Kidney (tissue), 14 donors: Measurements from ENCODE around the gene PLA2G4B. TPM values are rescaled to one million over a fixed set of nuclear protein-coding genes. Genes with fewer than 3 reads are reported as not detected.

Source experiments
- DNase-seq, 5 donors: peaks; one replicate each; pipeline ENCODE4 v3.0.0-alpha.2; 2013 to 2020
- FAIRE-seq: peaks from 2 replicates; lab custom pipeline; 2012; peaks lifted over from hg19 to GRCh38; lab: Jason Lieb, UNC
- H3K27ac ChIP-seq, 2 donors: one replicate each; pipeline ENCODE4 v1.7.0; 2013; ENCODE audit warnings: low read depth in 2 of 2, low read length in 2 of 2, inconsistent platforms in 1 of 2
- H3K27me3 ChIP-seq: one replicate; pipeline ENCODE4 v1.7.1; 2013; ENCODE audit warnings: low read length, inconsistent platforms; ENCODE audit not compliant: control insufficient read depth, insufficient read depth
- H3K36me3 ChIP-seq, 3 donors: one replicate each; pipeline versions ENCODE4 v1.7.0 to v1.7.1; 2013; ENCODE audit warnings: low read length in 3 of 3, control low read depth in 1 of 3, inconsistent platforms in 1 of 3; ENCODE audit not compliant: insufficient read depth in 3 of 3, control insufficient read depth in 2 of 3
- H3K4me1 ChIP-seq, 3 donors: one replicate each; pipeline versions ENCODE4 v1.7.0 to v1.7.1; 2013; ENCODE audit warnings: low read length in 3 of 3, inconsistent platforms in 1 of 3, low read depth in 1 of 3; ENCODE audit not compliant: control insufficient read depth in 2 of 3, insufficient read depth in 2 of 3
- H3K4me3 ChIP-seq, 3 donors: one replicate each; pipeline versions ENCODE4 v1.7.0 to v1.8.1; 2013; ENCODE audit warnings: low read length in 3 of 3, control low read depth in 1 of 3, inconsistent platforms in 1 of 3
- H3K9ac ChIP-seq, 3 donors: one replicate each; pipeline versions ENCODE4 v1.7.0 to v1.7.1; 2013; ENCODE audit warnings: low read length in 3 of 3, control low read depth in 1 of 3, inconsistent platforms in 1 of 3
- H3K9me3 ChIP-seq, 3 donors: one replicate each; pipeline versions ENCODE4 v1.7.0 to v1.7.1; 2013; ENCODE audit warnings: low read length in 3 of 3, control low read depth in 1 of 3, inconsistent platforms in 1 of 3; ENCODE audit not compliant: control insufficient read depth in 2 of 3, insufficient read depth in 1 of 3
- intact Hi-C: fragments of 100-400 bp; cut with DNase I; formaldehyde crosslinking; loops from one replicate; pipeline ENCODE4 v1.11.1; 2022
- polyA plus RNA-seq: library from polyadenylated mRNA; stranded (reverse); fragments of 350-450 nt; fragmentation: Illumina TruSeq; extraction: RNeasy Lipid Tissue Mini Kit (QIAGEN cat#74804); gene quantifications from one replicate; pipeline ENCODE4 v1.2.3, GENCODE V29; 2014; ENCODE audit warnings: low read depth, low replicate concordance; ENCODE audit not compliant: insufficient read depth
- total RNA-seq: library from RNA; stranded (reverse); fragmentation: NEBNext Ultra II Directional; extraction: Animal tissue kit (Norgen Biotek cat#: 25700); gene quantifications from one replicate; pipeline ENCODE4 v1.2.1, GENCODE V29; 2021
- TF ChIP-seq, protein P1 (sequence below): IDR thresholded peaks from 3 replicates; pipeline ENCODE4 v1.5.1; 2012; ENCODE audit warnings: mild to moderate bottlenecking, moderate library complexity, borderline replicate concordance; ENCODE audit not compliant: insufficient read depth; ENCODE audit errors: extremely low read depth
- donor health status: control.
- donor health status: control.
- donor health status: control.
- donor health status: control.
- donor health status: control.
- donor health status: DM: yes; HTN: yes; CAD: no.
- donor health status: Normal renal cell carcinoma (clear cell type).

The PLA2G4B gene
- total and polyA plus RNA-seq, 2 donors from 2014 or later = 4.8 to 8.3 TPM

DNA sequence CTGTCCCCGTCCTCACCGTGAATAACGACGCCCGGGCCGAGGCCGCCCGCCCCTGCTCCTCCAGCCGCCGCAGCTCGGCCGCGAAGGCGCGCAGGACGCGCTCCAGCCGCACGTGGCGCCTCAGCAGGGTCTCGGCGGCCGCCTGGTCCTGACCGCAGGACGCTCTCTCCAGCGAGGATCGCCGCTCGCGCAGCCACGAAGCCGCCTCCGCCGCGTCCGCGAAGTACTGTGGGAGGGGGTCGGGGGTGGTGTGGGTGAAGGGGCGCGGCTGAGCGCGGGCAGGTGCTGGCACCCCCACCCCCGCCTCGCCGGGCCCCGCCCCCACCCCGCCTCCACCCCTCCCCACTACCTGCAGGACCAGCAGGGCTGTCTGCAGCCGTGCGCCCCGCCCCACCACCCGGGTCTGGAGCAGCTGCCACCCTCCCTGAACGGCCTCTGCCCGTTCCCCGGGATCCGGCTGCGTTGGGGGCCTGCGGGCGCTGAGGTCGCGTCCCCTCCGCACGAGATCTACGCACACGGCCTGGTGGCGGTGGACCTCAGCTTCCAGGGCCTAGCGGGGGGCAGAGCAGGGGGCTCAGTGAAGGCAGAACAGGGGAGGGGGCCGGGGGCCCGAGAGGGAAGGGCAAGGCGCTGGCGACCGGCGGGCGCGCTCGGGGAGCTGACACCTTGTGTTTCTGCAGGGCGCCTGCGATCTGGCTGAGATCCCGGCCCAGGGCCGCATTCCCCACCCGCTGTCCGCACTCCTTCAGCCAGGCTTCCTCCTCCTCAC is 43.5 kb downstream of the PLA2G4B start:
- no peak overlapping the region for H3K4me3 ChIP-seq
- no peak for DNase-seq
- no peaks in the 10 kb centered on the region for H3K36me3 ChIP-seq
- no peaks in the 10 kb centered on the region for H3K27me3 ChIP-seq
- no peaks in the 10 kb centered on the region for H3K9me3 ChIP-seq
- no peak overlapping the region for H3K27ac ChIP-seq
- H3K4me1 ChIP-seq = peaks cover 0 to 8% (median 3%) of the 10 kb centered on the region in 3 donors
- intact Hi-C loops = no loop called here
- H3K9ac ChIP-seq = no peak overlapping the region
- no peak for FAIRE-seq
- TF ChIP-seq, protein P1, sequence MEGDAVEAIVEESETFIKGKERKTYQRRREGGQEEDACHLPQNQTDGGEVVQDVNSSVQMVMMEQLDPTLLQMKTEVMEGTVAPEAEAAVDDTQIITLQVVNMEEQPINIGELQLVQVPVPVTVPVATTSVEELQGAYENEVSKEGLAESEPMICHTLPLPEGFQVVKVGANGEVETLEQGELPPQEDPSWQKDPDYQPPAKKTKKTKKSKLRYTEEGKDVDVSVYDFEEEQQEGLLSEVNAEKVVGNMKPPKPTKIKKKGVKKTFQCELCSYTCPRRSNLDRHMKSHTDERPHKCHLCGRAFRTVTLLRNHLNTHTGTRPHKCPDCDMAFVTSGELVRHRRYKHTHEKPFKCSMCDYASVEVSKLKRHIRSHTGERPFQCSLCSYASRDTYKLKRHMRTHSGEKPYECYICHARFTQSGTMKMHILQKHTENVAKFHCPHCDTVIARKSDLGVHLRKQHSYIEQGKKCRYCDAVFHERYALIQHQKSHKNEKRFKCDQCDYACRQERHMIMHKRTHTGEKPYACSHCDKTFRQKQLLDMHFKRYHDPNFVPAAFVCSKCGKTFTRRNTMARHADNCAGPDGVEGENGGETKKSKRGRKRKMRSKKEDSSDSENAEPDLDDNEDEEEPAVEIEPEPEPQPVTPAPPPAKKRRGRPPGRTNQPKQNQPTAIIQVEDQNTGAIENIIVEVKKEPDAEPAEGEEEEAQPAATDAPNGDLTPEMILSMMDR = no peak

DNA sequence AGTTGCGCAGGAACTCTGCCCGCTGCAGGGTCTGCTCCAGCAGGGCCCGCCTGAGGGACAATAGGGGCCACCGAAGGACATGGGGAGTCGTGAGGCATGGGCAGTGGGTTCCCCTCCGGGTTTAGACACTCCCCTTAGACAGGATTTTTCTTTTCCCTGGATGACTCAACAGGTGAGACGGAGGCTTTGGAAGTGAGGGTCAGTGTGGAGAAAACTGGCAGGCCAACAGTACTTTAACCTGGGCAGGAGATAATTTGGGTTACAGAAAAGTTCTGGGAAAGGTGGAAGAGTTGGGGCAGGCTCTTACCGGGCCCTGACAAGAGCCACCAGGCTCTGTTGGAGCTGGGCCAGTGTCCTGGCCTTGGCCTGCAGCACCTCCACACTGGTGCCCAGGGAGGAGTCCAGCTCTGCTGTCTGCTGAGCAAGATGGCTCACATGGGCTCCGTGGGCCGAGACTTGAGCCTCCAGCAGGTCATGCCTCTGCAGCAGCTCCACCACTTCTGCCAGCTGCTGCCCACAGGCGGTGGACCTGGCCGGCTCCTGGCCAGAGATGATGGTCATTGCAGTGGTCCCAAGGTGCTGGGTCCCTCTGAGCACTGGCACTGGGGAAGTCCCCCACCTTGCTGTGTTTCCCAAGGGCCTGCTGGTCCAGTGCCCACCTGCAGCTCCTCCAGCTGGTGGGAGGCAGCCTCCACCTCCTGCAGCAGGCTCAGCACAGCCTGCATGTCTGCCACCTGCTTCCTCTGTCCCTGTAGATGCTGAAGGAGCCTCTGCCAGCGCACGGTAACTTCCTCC is 44.2 kb downstream of the PLA2G4B start:
- no peak overlapping the region for H3K9ac ChIP-seq
- no peaks in the 10 kb centered on the region for H3K9me3 ChIP-seq
- TF ChIP-seq, protein P1 = no peak
- no peaks in the 10 kb centered on the region for H3K36me3 ChIP-seq
- no peaks in the 10 kb centered on the region for H3K27me3 ChIP-seq
- DNase-seq (no peak), FAIRE-seq (no peak)
- peaks cover 0 to 8% (median 3%) of the 10 kb centered on the region in 3 donors for H3K4me1 ChIP-seq
- H3K4me3 ChIP-seq = no peak overlapping the region
- intact Hi-C loops = no loop called here
- no peak overlapping the region for H3K27ac ChIP-seq

DNA sequence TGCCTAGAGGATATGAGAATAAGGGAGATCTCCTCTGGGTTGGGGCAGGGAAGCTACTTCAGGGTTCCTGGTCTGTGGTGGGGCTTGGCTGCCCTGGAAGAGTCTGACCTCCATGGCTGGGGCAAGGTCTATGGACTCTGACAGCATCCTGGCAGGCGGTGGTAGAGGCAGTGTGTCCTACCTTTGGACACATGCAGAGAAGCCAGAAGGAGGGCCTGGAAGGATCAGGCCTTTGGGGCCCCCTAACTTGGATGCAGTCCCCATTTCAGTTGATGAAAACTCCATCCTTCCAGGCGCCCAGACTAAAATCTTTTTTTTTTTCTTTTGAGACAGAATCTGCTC is 44.8 kb downstream of the PLA2G4B start:
- no peak for FAIRE-seq
- Histone ChIP-seq H3K4me3 (no peak overlapping the region), H3K4me1 (peaks cover 0 to 8% (median 3%) of the 10 kb centered on the region in 3 donors)

More for the DNA sequence above, 44.8 kb downstream of the PLA2G4B start:
- Histone ChIP-seq H3K27ac (no peak overlapping the region), H3K9ac (no peak overlapping the region), H3K36me3 (no peaks in the 10 kb centered on the region), H3K9me3 (no peaks in the 10 kb centered on the region), H3K27me3 (no peaks in the 10 kb centered on the region)
- no peak for DNase-seq
- intact Hi-C loops = no loop called here
- TF ChIP-seq, protein P1 = no peak
